GM12864 (cell line): ENCODE data around the gene POU6F1.
A peak's percentile ranks its signal among the peaks of the same experiment; 100 is the strongest.

Source experiments
- DNase-seq: peaks from one replicate; pipeline ENCODE4 v3.0.0-alpha.2; 2011; ENCODE audit warnings: low read depth
- H3K4me3 ChIP-seq: 2 replicates; pipeline ENCODE4 v1.5.1; 2011; ENCODE audit warnings: mild to moderate bottlenecking, low read depth, low read length, control low read depth
- CTCF ChIP-seq: IDR thresholded peaks from 2 replicates; pipeline ENCODE4 v1.5.1; 2011; ENCODE audit warnings: low read depth, mild to moderate bottlenecking, moderate library complexity, low read length, control low read depth, inconsistent platforms; ENCODE audit errors: missing control alignments

POU6F1 gene

DNA sequence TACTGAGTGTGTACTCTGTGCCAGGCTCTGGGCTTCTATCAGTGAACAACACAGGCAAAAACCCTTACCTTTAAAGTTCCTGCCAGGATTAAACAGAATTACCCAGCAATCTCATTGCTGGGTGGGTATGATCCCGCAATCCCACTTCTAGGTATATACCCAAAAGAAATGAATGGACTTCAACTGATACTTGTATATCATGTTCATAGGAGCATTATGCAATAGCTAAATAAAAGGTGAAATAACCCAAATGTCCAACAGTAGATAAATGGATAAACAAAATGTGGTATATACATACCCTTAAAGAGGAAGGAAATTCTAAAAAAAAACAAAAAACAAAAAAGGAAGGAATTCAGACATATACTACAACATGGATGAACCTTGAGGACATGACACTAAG, 35.4 kb upstream of the POU6F1 start:
- H3K4me3 ChIP-seq: no peak overlapping the region
- DNase-seq: no peak
- no peak for TF ChIP-seq CTCF

DNA sequence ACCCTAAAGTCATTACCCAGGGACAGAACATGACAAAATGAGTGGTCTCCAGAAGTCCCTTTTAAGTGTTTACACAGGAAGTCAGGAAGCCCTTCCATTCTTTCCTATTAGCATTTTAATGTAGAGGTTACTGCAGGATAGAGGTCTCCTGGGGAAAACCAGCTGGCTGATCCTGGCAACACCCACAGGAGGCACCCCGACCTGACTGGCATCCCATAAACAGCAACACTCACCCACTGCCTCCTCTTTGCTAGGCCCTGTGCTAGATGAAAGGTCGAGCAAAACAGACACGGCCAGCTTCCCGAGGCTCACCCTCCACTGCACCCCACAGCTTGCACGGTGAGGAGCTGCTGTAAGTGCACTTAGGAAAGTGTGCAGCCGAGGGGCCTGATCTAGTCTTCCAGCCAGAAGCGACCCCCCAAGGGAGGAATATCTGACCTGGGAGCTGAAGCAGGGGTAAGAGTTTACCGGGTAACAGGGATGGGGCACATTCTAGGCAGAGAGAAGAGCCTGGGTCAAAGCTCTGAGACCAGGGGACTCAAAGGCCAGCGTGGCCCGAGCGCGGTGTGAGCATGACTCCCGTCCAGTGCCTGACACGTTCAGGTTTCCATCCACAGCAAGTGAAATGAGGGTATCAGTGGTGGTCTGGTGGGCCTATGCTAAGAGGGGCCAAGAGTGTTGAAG, 29.8 kb upstream of the POU6F1 start:
- H3K4me3 ChIP-seq: no peak overlapping the region
- no peak for DNase-seq
- TF ChIP-seq CTCF: no peak

- peak; percentile 17 for TF ChIP-seq CTCF
- H3K4me3 ChIP-seq: no peak overlapping the region
- no peak for DNase-seq
These were observed 28.5 kb upstream of the POU6F1 start for GRCh38 chr12:51246254-51246853.

GRCh38 chr12:51245476-51246253, 27.8 kb upstream of the POU6F1 start:
- no peak overlapping the region for H3K4me3 ChIP-seq
- no peak for TF ChIP-seq CTCF
- DNase-seq: no peak

- TF ChIP-seq CTCF: no peak
- no peak overlapping the region for H3K4me3 ChIP-seq
- no peak for DNase-seq
These were observed 26.4 kb upstream of the POU6F1 start for GRCh38 chr12:51244269-51244668.

DNA sequence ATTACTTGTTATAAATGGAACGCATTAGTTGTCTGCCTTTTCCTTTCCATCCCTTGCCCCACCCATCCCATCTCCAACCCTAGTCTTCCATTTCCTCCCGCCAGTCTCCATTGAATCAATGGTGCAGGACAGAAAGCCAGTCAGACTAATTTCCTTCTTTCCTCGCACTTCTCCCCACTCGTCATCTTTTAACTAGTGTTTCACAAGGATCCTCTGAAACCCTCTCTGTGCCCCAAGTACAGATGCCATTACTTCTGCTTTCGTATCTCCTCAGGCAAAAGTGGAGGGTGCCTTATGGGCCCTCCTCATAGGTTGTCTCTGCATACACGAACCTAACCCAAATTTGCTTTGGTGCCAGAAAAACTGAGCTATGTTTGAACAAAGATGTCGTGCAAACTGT, 25.0 kb upstream of the POU6F1 start:
- DNase-seq: no peak
- TF ChIP-seq CTCF: no peak
- no peak overlapping the region for H3K4me3 ChIP-seq
